ENCODE measurements around the gene PPP2R2D.

DNA sequence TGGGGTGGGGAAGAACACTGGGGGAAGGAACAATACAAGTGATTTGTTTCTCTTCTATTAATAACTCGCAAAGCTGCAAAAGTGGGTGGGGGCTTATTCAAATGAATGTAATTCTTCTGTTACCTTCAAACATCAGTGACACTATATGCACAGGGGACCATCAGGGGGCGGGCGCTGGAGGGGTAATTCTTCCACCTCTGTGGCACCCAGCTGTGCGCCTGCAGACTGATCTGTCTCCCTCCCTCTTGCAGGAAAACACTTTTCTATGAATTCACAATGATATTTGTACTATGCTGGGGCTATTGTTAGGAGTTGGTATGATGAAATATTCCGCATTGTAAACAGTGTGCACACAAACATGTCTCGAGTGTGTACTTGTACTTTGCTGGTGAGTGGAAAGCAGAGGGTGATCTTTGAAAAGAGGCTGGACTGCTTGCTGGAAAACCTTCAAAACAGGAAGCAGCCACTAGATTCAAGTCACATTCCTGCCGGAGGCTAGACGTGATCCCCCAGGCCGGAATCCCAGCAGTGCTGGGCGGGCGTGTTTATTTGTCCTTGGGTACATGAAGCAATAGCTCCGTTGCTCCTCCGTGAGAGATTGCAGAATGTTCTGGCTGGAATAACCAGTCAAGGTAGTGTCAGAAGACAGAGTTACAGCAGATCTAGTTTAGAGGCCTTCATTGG lies 96.7 kb downstream of the PPP2R2D start:
- TF ChIP-seq ZNF274 (IDR thresholded peaks at IDR 0.05; ENCODE audit: low read depth, low read length) = no peak
- TF ChIP-seq YY1 (IDR thresholded peaks at IDR 0.05; ENCODE audit: insufficient read depth, insufficient read length) = no peak
- no peak for TF ChIP-seq SUZ12 (IDR thresholded peaks at IDR 0.05; ENCODE audit: extremely low read depth, insufficient read depth, insufficient read length)

All from NT2/D1 (cell line).